Measurements from ENCODE around the gene POU2F2.
A peak's percentile ranks its signal among the peaks of the same experiment; 100 is the strongest.

- TF ChIP-seq CTCF (IDR thresholded peaks at IDR 0.05 in 8 of 11, conservative IDR thresholded peaks at IDR 0.05 in 3 of 11) (no peak), POLR2AphosphoS5 (IDR thresholded peaks at IDR 0.05) (peak in 2 of 3 donors; percentile 42 to 45), POLR2A (IDR thresholded peaks at IDR 0.05) (no peak)
Measured at GRCh38 chr19:42114412-42114811, 17.8 kb downstream of the POU2F2 start.
